Kidney (tissue), 14 donors: Measurements from ENCODE around the gene STMN1. TPM values are rescaled to one million over a fixed set of nuclear protein-coding genes. Genes with fewer than 3 reads are reported as not detected.
A peak's percentile ranks its signal among the peaks of the same experiment; 100 is the strongest.

Experiments
- DNase-seq, 5 donors: peaks; one replicate each; pipeline ENCODE4 v3.0.0-alpha.2; 2013 to 2020
- FAIRE-seq: peaks from 2 replicates; lab custom pipeline; 2012; peaks lifted over from hg19 to GRCh38; lab: Jason Lieb, UNC
- H3K27ac ChIP-seq, 2 donors: one replicate each; pipeline ENCODE4 v1.7.0; 2013; ENCODE audit warnings: low read depth in 2 of 2, low read length in 2 of 2, inconsistent platforms in 1 of 2
- H3K27me3 ChIP-seq: one replicate; pipeline ENCODE4 v1.7.1; 2013; ENCODE audit warnings: low read length, inconsistent platforms; ENCODE audit not compliant: control insufficient read depth, insufficient read depth
- H3K36me3 ChIP-seq, 3 donors: one replicate each; pipeline versions ENCODE4 v1.7.0 to v1.7.1; 2013; ENCODE audit warnings: low read length in 3 of 3, control low read depth in 1 of 3, inconsistent platforms in 1 of 3; ENCODE audit not compliant: insufficient read depth in 3 of 3, control insufficient read depth in 2 of 3
- H3K4me1 ChIP-seq, 3 donors: one replicate each; pipeline versions ENCODE4 v1.7.0 to v1.7.1; 2013; ENCODE audit warnings: low read length in 3 of 3, inconsistent platforms in 1 of 3, low read depth in 1 of 3; ENCODE audit not compliant: control insufficient read depth in 2 of 3, insufficient read depth in 2 of 3
- H3K4me3 ChIP-seq, 3 donors: one replicate each; pipeline versions ENCODE4 v1.7.0 to v1.8.1; 2013; ENCODE audit warnings: low read length in 3 of 3, control low read depth in 1 of 3, inconsistent platforms in 1 of 3
- H3K9ac ChIP-seq, 3 donors: one replicate each; pipeline versions ENCODE4 v1.7.0 to v1.7.1; 2013; ENCODE audit warnings: low read length in 3 of 3, control low read depth in 1 of 3, inconsistent platforms in 1 of 3
- H3K9me3 ChIP-seq, 3 donors: one replicate each; pipeline versions ENCODE4 v1.7.0 to v1.7.1; 2013; ENCODE audit warnings: low read length in 3 of 3, control low read depth in 1 of 3, inconsistent platforms in 1 of 3; ENCODE audit not compliant: control insufficient read depth in 2 of 3, insufficient read depth in 1 of 3
- intact Hi-C: fragments of 100-400 bp; cut with DNase I; formaldehyde crosslinking; loops from one replicate; pipeline ENCODE4 v1.11.1; 2022
- polyA plus RNA-seq: library from polyadenylated mRNA; stranded (reverse); fragments of 350-450 nt; fragmentation: Illumina TruSeq; extraction: RNeasy Lipid Tissue Mini Kit (QIAGEN cat#74804); gene quantifications from one replicate; pipeline ENCODE4 v1.2.3, GENCODE V29; 2014; ENCODE audit warnings: low read depth, low replicate concordance; ENCODE audit not compliant: insufficient read depth
- total RNA-seq: library from RNA; stranded (reverse); fragmentation: NEBNext Ultra II Directional; extraction: Animal tissue kit (Norgen Biotek cat#: 25700); gene quantifications from one replicate; pipeline ENCODE4 v1.2.1, GENCODE V29; 2021
- TF ChIP-seq, protein P1 (sequence below): IDR thresholded peaks from 3 replicates; pipeline ENCODE4 v1.5.1; 2012; ENCODE audit warnings: mild to moderate bottlenecking, moderate library complexity, borderline replicate concordance; ENCODE audit not compliant: insufficient read depth; ENCODE audit errors: extremely low read depth
- donor health status: control.
- donor health status: control.
- donor health status: control.
- donor health status: control.
- donor health status: control.
- donor health status: DM: yes; HTN: yes; CAD: no.
- donor health status: Normal renal cell carcinoma (clear cell type).

Gene STMN1
- total and polyA plus RNA-seq, 2 donors from 2014 or later = 50.4 to 101 TPM

DNA sequence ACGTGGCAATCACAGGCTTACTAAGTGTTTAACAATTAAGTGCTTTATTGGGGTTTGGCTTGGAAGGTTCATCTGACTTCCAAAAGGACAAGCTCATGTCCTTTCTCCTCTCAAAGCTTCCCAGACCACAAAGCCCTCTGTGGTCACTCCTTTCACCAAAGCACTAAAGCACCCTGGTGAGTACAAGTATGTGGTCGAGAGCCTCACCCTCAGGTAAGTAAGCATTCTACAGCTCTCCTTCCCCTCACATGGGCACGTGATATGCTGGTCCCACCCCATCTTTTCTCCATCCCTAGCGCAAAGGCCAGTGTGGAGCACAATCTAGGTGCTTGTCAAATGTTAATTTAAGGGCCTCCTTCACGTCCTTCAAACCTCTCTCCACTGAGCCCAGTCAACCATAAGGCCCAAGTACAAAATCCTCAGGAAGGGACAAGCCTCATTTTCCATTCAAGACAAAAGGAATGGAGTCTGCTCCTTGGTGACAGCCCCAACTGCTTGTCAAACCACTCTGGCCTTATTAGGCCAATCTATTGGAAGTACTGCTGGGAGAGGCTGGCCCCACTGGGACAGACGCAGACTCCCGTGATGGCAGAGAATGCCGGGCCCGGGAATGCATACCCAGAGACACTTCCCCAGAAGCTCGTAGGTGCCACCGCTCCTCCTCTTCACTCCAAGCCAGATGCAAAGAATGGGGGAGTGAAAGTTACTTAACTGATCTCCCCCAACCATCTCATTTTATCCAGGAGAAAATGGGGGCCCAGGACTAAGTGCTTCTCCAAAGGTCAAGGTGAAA is 7.8 kb downstream of the STMN1 start:
- no peaks in the 10 kb centered on the region for H3K9me3 ChIP-seq
- intact Hi-C loops = no loop called here
- H3K4me1 ChIP-seq = no peaks in the 10 kb centered on the region
- H3K27me3 ChIP-seq = no peaks in the 10 kb centered on the region
- H3K9ac ChIP-seq = no peak overlapping the region
- no peak for FAIRE-seq
- DNase-seq = peak in 1 of 5 donors; percentile 1
- H3K4me3 ChIP-seq = no peak overlapping the region
- TF ChIP-seq, protein P1, sequence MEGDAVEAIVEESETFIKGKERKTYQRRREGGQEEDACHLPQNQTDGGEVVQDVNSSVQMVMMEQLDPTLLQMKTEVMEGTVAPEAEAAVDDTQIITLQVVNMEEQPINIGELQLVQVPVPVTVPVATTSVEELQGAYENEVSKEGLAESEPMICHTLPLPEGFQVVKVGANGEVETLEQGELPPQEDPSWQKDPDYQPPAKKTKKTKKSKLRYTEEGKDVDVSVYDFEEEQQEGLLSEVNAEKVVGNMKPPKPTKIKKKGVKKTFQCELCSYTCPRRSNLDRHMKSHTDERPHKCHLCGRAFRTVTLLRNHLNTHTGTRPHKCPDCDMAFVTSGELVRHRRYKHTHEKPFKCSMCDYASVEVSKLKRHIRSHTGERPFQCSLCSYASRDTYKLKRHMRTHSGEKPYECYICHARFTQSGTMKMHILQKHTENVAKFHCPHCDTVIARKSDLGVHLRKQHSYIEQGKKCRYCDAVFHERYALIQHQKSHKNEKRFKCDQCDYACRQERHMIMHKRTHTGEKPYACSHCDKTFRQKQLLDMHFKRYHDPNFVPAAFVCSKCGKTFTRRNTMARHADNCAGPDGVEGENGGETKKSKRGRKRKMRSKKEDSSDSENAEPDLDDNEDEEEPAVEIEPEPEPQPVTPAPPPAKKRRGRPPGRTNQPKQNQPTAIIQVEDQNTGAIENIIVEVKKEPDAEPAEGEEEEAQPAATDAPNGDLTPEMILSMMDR = no peak
- H3K36me3 ChIP-seq = peaks cover 0 to 17% (median 0%) of the 10 kb centered on the region in 3 donors
- H3K27ac ChIP-seq = no peak overlapping the region

DNA sequence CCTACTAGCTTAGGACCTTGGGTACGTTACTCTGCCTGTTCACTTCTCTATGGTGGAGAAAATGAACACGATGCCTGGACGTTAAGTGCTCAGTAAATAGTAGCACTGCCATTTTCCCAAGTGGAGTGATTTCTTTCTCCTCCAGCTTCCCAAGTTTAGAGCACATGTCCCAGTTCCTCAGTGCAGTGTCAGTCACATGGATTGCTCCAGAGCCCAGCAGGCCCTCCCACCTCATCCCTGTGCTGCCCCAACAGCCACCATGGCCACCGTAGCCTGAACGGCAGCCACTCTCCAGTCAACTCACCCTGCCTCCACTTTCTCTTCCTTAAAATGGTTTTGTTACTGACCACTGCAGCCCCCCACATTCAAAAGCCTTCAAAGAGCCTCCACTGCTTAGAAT is 8.5 kb downstream of the STMN1 start:
- DNase-seq = peak in 1 of 5 donors; percentile 44
- Histone ChIP-seq H3K27me3 (no peaks in the 10 kb centered on the region), H3K4me1 (no peaks in the 10 kb centered on the region), H3K27ac (no peak overlapping the region), H3K9ac (no peak overlapping the region), H3K9me3 (no peaks in the 10 kb centered on the region), H3K4me3 (no peak overlapping the region), H3K36me3 (peaks cover 0 to 17% (median 0%) of the 10 kb centered on the region in 3 donors)
- no peak for FAIRE-seq
- intact Hi-C loops = no loop called here
- TF ChIP-seq, protein P1 = no peak

DNA sequence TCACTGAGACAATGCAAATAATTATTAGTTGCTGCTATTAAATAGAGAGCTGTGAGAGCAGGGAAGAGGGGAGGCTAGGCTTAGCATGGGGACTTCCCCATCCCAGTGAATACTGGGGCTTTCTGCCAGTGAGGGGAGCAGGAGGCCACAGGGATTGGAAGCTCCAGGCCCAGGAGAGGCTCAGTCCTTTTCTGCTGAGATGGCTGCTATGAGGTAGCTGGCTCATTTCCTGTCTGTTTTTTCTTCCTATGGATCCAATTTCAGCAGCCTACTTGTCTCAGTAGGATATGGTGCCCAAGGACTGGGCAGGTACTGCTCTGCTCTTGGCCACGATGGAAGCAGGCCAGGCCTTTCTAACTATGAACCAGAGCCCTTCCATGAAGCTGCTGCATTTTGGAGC is 10.0 kb downstream of the STMN1 start:
- H3K4me1 ChIP-seq = no peaks in the 10 kb centered on the region
- intact Hi-C loops = no loop called here
- H3K9me3 ChIP-seq = no peaks in the 10 kb centered on the region
- H3K36me3 ChIP-seq = peaks cover 0 to 9% (median 0%) of the 10 kb centered on the region in 3 donors
- DNase-seq = no peak
- H3K27ac ChIP-seq = no peak overlapping the region
- no peak overlapping the region for H3K9ac ChIP-seq
- no peak overlapping the region for H3K4me3 ChIP-seq
- H3K27me3 ChIP-seq = no peaks in the 10 kb centered on the region
- FAIRE-seq = no peak
- TF ChIP-seq, protein P1 = no peak
